Endothelial cell of umbilical vein (primary cell): Measurements from ENCODE around the gene ANGPTL4. TPM values are rescaled to one million over a fixed set of nuclear protein-coding genes. Genes with fewer than 3 reads are reported as not detected.

Experiments
- BruUV-seq: library from RNA; stranded (reverse); fragments of 400-500 nt; replicated peaks from 2 replicates; lab custom pipeline; 2021; lab: Mats Ljungman, UMichigan
- CTCF ChIA-PET: fragments of 300-600, 350-600 bp; sonication (Branson Sonifier 250); formaldehyde crosslinking; loops from one replicate; lab custom pipeline; 2021; ENCODE audit warnings: antibody characterized with exemption, inconsistent platforms; lab: Charles Lee
- POLR2A ChIA-PET: fragments of 300-600, 350-600 bp; sonication (Branson Sonifier 250); formaldehyde crosslinking; loops from one replicate; lab custom pipeline; 2021; ENCODE audit warnings: antibody characterized with exemption, inconsistent platforms; lab: Charles Lee
- DNase-seq: peaks from one replicate; pipeline ENCODE4 v3.0.0-alpha.2; 2011; ENCODE audit warnings: low read depth, low spot score
- FAIRE-seq: peaks from 2 replicates; lab custom pipeline; 2011; peaks lifted over from hg19 to GRCh38; lab: Jason Lieb, UNC
- H2AFZ ChIP-seq: 2 replicates; pipeline ENCODE4 v1.6.0; 2012; ENCODE audit warnings: low read depth, low read length, control low read depth, inconsistent platforms
- H3K27ac ChIP-seq: 2 replicates; pipeline ENCODE4 v1.5.1; 2011; ENCODE audit warnings: low read depth, mild to moderate bottlenecking, control low read depth, low read length, moderate library complexity; ENCODE audit not compliant: insufficient read depth
- H3K27me3 ChIP-seq, 2 experiments: 2 replicates each; pipeline versions ENCODE4 v1.6.0 to v1.6.1; 2011; ENCODE audit warnings: low read length in 2 of 2, mixed read lengths in 1 of 2; ENCODE audit not compliant: control insufficient read depth in 2 of 2, insufficient read depth in 2 of 2
- H3K36me3 ChIP-seq, 2 experiments: 2 replicates in 1 of 2; 3 replicates in 1 of 2; pipeline ENCODE4 v1.5.1; 2011; ENCODE audit warnings: low read length in 2 of 2, mild to moderate bottlenecking in 1 of 2, moderate library complexity in 1 of 2; ENCODE audit not compliant: control insufficient read depth in 2 of 2, insufficient read depth in 2 of 2; ENCODE audit errors: extremely low read depth in 1 of 2
- H3K4me1 ChIP-seq: 3 replicates; pipeline ENCODE4 v1.5.1; 2011; ENCODE audit warnings: mild to moderate bottlenecking, low read length; ENCODE audit not compliant: control insufficient read depth, insufficient read depth; ENCODE audit errors: extremely low read depth
- H3K4me2 ChIP-seq: 2 replicates; pipeline ENCODE4 v1.6.1; 2011; ENCODE audit warnings: low read length, control low read depth, mixed read lengths; ENCODE audit not compliant: insufficient read depth
- H3K4me3 ChIP-seq, 3 experiments: fragments of 200-600 bp in 1 of 3; sonication (generic), shearing (Covaris generic) in 1 of 3; replicated peaks in 1 of 3; 2 replicates each; pipeline ENCODE4 v1.5.1; 2011 to 2016; ENCODE audit warnings: control low read depth in 3 of 3, low read length in 3 of 3, mild to moderate bottlenecking in 2 of 3, inconsistent platforms in 1 of 3, low read depth in 1 of 3, moderate library complexity in 1 of 3; ENCODE audit not compliant: insufficient read depth in 1 of 3
- H3K79me2 ChIP-seq: 2 replicates; pipeline ENCODE4 v1.6.0; 2012; ENCODE audit warnings: low read length, inconsistent platforms; ENCODE audit not compliant: control insufficient read depth, insufficient read depth
- H3K9ac ChIP-seq: replicated peaks from 2 replicates; pipeline ENCODE3; 2011; ENCODE audit warnings: low read length, control low read depth; ENCODE audit not compliant: insufficient read depth; ENCODE audit errors: extremely low read depth
- H3K9me1 ChIP-seq: replicated peaks from 3 replicates; pipeline ENCODE4 v1.6.0; 2011; ENCODE audit warnings: mild to moderate bottlenecking, low read length; ENCODE audit not compliant: control insufficient read depth, insufficient read depth; ENCODE audit errors: extremely low read depth
- H3K9me3 ChIP-seq: replicated peaks from 2 replicates; pipeline ENCODE4 v1.5.1; 2012; ENCODE audit warnings: low read length, inconsistent platforms; ENCODE audit not compliant: control insufficient read depth, insufficient read depth
- H4K20me1 ChIP-seq: replicated peaks from 2 replicates; pipeline ENCODE3; 2011; ENCODE audit warnings: mild to moderate bottlenecking, low read length; ENCODE audit not compliant: control insufficient read depth, insufficient read depth; ENCODE audit errors: extremely low read depth
- EZH2 ChIP-seq: IDR thresholded peaks from 2 replicates; pipeline ENCODE4 v1.6.1; 2012; ENCODE audit warnings: borderline replicate concordance, low read depth, mild to moderate bottlenecking, moderate library complexity, low read length, inconsistent platforms; ENCODE audit not compliant: severe bottlenecking
- FOS ChIP-seq: IDR thresholded peaks from 2 replicates; pipeline ENCODE4 v1.6.1; 2011; ENCODE audit warnings: mild to moderate bottlenecking, low read length, moderate library complexity, borderline replicate concordance; ENCODE audit not compliant: insufficient read depth
- GATA2 ChIP-seq: IDR thresholded peaks from 2 replicates; pipeline ENCODE4 v1.7.0; 2011; ENCODE audit warnings: low read depth, mild to moderate bottlenecking, moderate library complexity, mixed read lengths, low read length; ENCODE audit not compliant: insufficient read length, insufficient read depth
- JUN ChIP-seq: IDR thresholded peaks from 2 replicates; pipeline ENCODE4 v1.6.1; 2011; ENCODE audit warnings: borderline replicate concordance, low read depth; ENCODE audit not compliant: insufficient read length, insufficient read depth
- MYC ChIP-seq: IDR thresholded peaks from one replicate; pipeline ENCODE4 v1.6.1; 2011; ENCODE audit warnings: mild to moderate bottlenecking, low read depth, low read length
- POLR2A ChIP-seq: IDR thresholded peaks from 2 replicates; pipeline ENCODE4 v1.6.1; 2012; ENCODE audit warnings: low read depth, mild to moderate bottlenecking, control low read depth, low read length
- POLR2AphosphoS5 ChIP-seq: IDR thresholded peaks from 2 replicates; pipeline ENCODE4 v1.6.1; 2012; ENCODE audit warnings: low read depth, mild to moderate bottlenecking, control low read depth, low read length, moderate library complexity; ENCODE audit not compliant: insufficient read depth
- dilution Hi-C: fragments of 300-500 bp; cut with MboI; formaldehyde crosslinking; loops from one replicate; pipeline ENCODE4 v1.15.0; 2019; ENCODE audit warnings: low sequenced_read_pairs; ENCODE audit not compliant: extremely low pct_ligation_motif_present
- intact Hi-C: fragments of 100-400 bp; cut with micrococcal nuclease; formaldehyde crosslinking; loops from one replicate; pipeline ENCODE4 v1.10.0; 2022
- polyA plus RNA-seq, 4 experiments: library from polyadenylated mRNA; depleted of rRNA in 3 of 4; stranded (reverse) in 3 of 4; unstranded in 1 of 4; fragments of >200 nt; gene quantifications; 2 replicates each; pipeline versions ENCODE4 v1.2.1 to v1.2.3, GENCODE V29; 2011 to 2012; ENCODE audit warnings: missing spikeins in 1 of 4
- total RNA-seq: library from RNA; stranded (reverse); gene quantifications from 2 replicates; pipeline ENCODE4 v1.2.3, GENCODE V29; 2021
- TF ChIP-seq, protein P1 (sequence below), 2 donors: IDR thresholded peaks; 1 replicate in 1 of 2; 2 replicates in 1 of 2; pipeline ENCODE4 v1.5.1; 2011; ENCODE audit warnings: low read length in 2 of 2, mild to moderate bottlenecking in 2 of 2, moderate library complexity in 2 of 2, control low read depth in 1 of 2, inconsistent platforms in 1 of 2, low read depth in 1 of 2; ENCODE audit not compliant: insufficient read depth in 1 of 2; ENCODE audit errors: extremely low read depth in 1 of 2
- TF ChIP-seq, protein P2 (sequence below): IDR thresholded peaks from 2 replicates; pipeline ENCODE4 v1.6.1; 2011; ENCODE audit not compliant: insufficient read depth, insufficient read length

ANGPTL4 gene
- total and polyA plus RNA-seq, 2 donors (not counting 3 experiments of a cell fraction or from before 2014, with no cell fraction given): 3.9 to 14.1 TPM

DNA sequence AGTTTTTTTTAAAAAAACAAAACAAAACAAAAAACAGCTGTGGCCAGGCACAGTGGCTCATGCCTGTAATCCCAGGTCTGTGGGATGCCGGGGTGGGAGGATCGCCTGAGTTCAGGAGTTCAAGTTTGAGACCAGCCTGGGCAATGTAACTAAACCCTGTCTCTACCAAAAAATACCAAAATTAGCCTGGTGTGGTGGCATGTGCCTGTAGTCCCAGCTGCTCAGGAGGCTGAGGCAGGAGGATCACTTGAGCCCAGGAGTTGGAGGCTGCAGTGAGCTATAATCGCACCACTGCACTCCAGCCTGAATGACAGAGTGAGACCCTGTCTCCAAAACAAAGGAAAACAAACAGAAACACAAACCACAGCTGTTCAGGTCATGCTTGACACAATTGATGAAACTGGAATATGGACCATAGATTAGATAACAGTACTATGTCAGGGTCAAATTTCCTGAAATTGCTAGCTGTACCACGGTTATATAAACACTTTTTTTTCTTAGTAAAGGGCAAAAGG lies 6.9 kb upstream of the ANGPTL4 start:
- no peaks in the 10 kb centered on the region for H4K20me1 ChIP-seq
- H3K27ac ChIP-seq: peak overlapping the region; percentile 72
- FAIRE-seq (no peak), DNase-seq (no peak)
- H3K36me3 ChIP-seq: no peaks in the 10 kb centered on the region
- no peaks in the 10 kb centered on the region for H3K27me3 ChIP-seq
- TF ChIP-seq FOS (no peak), GATA2 (peak; percentile 41), POLR2A (no peak), MYC (no peak)
- TF ChIP-seq, protein P1, sequence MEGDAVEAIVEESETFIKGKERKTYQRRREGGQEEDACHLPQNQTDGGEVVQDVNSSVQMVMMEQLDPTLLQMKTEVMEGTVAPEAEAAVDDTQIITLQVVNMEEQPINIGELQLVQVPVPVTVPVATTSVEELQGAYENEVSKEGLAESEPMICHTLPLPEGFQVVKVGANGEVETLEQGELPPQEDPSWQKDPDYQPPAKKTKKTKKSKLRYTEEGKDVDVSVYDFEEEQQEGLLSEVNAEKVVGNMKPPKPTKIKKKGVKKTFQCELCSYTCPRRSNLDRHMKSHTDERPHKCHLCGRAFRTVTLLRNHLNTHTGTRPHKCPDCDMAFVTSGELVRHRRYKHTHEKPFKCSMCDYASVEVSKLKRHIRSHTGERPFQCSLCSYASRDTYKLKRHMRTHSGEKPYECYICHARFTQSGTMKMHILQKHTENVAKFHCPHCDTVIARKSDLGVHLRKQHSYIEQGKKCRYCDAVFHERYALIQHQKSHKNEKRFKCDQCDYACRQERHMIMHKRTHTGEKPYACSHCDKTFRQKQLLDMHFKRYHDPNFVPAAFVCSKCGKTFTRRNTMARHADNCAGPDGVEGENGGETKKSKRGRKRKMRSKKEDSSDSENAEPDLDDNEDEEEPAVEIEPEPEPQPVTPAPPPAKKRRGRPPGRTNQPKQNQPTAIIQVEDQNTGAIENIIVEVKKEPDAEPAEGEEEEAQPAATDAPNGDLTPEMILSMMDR (IDR thresholded peaks at IDR 0.05; ENCODE audit: extremely low read depth in 1 of 2, insufficient read depth in 1 of 2, low read depth in 1 of 2, low read length in 2 of 2): no peak
- no TSS peak for BruUV-seq
- peaks cover 33% of the 10 kb centered on the region for H3K4me1 ChIP-seq
- H3K4me3 ChIP-seq: no peak overlapping the region
- H3K4me2 ChIP-seq: peak overlapping the region; percentile 14
- intact Hi-C loops (no loop called here), dilution Hi-C loops (no loop called here)
- H3K79me2 ChIP-seq: no peaks in the 10 kb centered on the region
- no peaks in the 10 kb centered on the region for H3K9me1 ChIP-seq
- no peak overlapping the region for H2AFZ ChIP-seq
- POLR2A ChIA-PET: interaction anchor here (0.6 kb wide), 1 partner anchor 60 kb away, joined by 12 read pairs; no protein-coding TSS in a partner anchor
- no peaks in the 10 kb centered on the region for H3K9me3 ChIP-seq
- no peak overlapping the region for H3K9ac ChIP-seq
- CTCF ChIA-PET: interaction anchor here (0.6 to 1.5 kb wide), 2 partner anchors 12 to 37 kb away, joined by 3 to 4 read pairs; no protein-coding TSS in a partner anchor

DNA sequence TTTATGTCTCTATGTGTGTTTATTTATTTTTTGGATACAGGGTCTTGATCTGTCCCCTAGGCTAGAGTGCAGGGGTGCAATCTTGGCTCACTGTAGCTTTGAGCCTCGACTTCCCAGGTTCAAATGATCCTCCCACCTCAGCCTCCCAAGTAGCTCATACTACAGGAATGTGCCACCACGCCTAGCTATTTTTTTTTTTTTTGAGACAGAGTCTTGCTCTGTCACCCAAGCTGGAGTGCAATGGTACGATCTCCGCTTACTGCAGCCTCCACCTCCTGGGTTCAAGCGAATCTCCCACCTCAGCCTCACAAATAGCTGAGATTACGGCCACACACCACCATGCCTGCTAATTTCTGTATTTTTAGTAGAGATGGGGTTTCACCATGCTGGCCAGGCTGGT lies 5.0 kb upstream of the ANGPTL4 start:
- no peak for TF ChIP-seq FOS
- TF ChIP-seq MYC: no peak
- TF ChIP-seq, protein P1 (IDR thresholded peaks at IDR 0.05; ENCODE audit: extremely low read depth in 1 of 2, insufficient read depth in 1 of 2, low read depth in 1 of 2, low read length in 2 of 2): no peak
- TF ChIP-seq EZH2: no peak
- TF ChIP-seq POLR2AphosphoS5: no peak
- no peak for TF ChIP-seq JUN
- TF ChIP-seq, protein P2, sequence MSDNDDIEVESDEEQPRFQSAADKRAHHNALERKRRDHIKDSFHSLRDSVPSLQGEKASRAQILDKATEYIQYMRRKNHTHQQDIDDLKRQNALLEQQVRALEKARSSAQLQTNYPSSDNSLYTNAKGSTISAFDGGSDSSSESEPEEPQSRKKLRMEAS: no peak
- TF ChIP-seq GATA2: no peak
- TF ChIP-seq POLR2A: no peak
- DNase-seq (no peak), FAIRE-seq (no peak)
- Histone ChIP-seq H3K9ac (no peak overlapping the region), H4K20me1 (no peaks in the 10 kb centered on the region), H3K27ac (no peak overlapping the region), H3K27me3 (no peaks in the 10 kb centered on the region), H3K4me1 (peaks cover 46% of the 10 kb centered on the region), H3K4me2 (no peak overlapping the region), H3K4me3 (no peak overlapping the region), H3K9me3 (no peaks in the 10 kb centered on the region), H3K9me1 (no peaks in the 10 kb centered on the region), H3K36me3 (no peaks in the 10 kb centered on the region), H3K79me2 (no peaks in the 10 kb centered on the region), H2AFZ (no peak overlapping the region)
- CTCF ChIA-PET: no interaction called here
- BruUV-seq: no TSS peak
- POLR2A ChIA-PET: no interaction called here
- intact Hi-C loops (no loop called here), dilution Hi-C loops (no loop called here)
